ENCODE measurements around the gene CENPV.

The CENPV gene

GRCh38 chr17:16363749-16364536 lies 10.7 kb upstream of the CENPV start:
- ChIA-PET POLR2A (interaction anchor here (0.6 to 2.6 kb wide), 6 partner anchors 11 to 75 kb away, joined by 3 to 10 read pairs (median 5); partner anchors contain the start of genes CENPV, TRPV2 and UBB), CTCF (interaction anchor here (0.6 to 5.7 kb wide), 63 partner anchors 9 to 397 kb away, joined by 3 to 112 read pairs (median 5); partner anchors contain the start of genes CENPV, TRPV2 and UBB)
- DNase-seq (ENCODE audit: extremely low spot score), result peak; percentile 77
- peak; percentile 92 for TF ChIP-seq CTCF (IDR thresholded peaks at IDR 0.05; ENCODE audit: control extremely low read depth, extremely low read depth, low read depth, missing control alignments)

- POLR2A ChIA-PET, result no interaction called here
Observed at GRCh38 chr17:16361874-16362273, 8.6 kb upstream of the CENPV start.

GRCh38 chr17:16358394-16358793 lies 5.1 kb upstream of the CENPV start:
- ChIA-PET CTCF (interaction anchor here (1.4 to 1.7 kb wide), 2 partner anchors 15 to 57 kb away, joined by 3 to 5 read pairs; partner anchors contain the start of gene TRPV2), POLR2A (no interaction called here)

More at GRCh38 chr17:16361874-16362273, 8.6 kb upstream of the CENPV start:
- no peak for TF ChIP-seq CTCF (IDR thresholded peaks at IDR 0.05; ENCODE audit: control extremely low read depth, extremely low read depth, low read depth, missing control alignments)
- CTCF ChIA-PET, result interaction anchor here (2.9 to 5.7 kb wide), 5 partner anchors 13 to 228 kb away, joined by 11 to 112 read pairs (median 22); partner anchors contain the start of gene CENPV
- DNase-seq (ENCODE audit: extremely low spot score), result no peak

GRCh38 chr17:16354585-16354984 lies 1.3 kb upstream of the CENPV start:
- no peak for DNase-seq (ENCODE audit: extremely low spot score)
- POLR2A ChIA-PET, result no interaction called here
- TF ChIP-seq CTCF (IDR thresholded peaks at IDR 0.05; ENCODE audit: control extremely low read depth, extremely low read depth, low read depth, missing control alignments), result no peak
- CTCF ChIA-PET, result interaction anchor here (0.9 to 3.2 kb wide), 4 partner anchors 9 to 167 kb away, joined by 3 to 20 read pairs (median 10); no protein-coding TSS in a partner anchor

More at GRCh38 chr17:16358394-16358793, 5.1 kb upstream of the CENPV start:
- no peak for DNase-seq (ENCODE audit: extremely low spot score)
- TF ChIP-seq CTCF (IDR thresholded peaks at IDR 0.05; ENCODE audit: control extremely low read depth, extremely low read depth, low read depth, missing control alignments), result no peak

- CTCF ChIA-PET, result interaction anchor here (0.6 to 11.0 kb wide), 18 partner anchors 10 to 183 kb away, joined by 3 to 112 read pairs (median 4); partner anchors contain the start of gene TRPV2
- peak; percentile 32 for DNase-seq (ENCODE audit: extremely low spot score)
- POLR2A ChIA-PET, result interaction anchor here (1.4 kb wide), 2 partner anchors 11 to 28 kb away, joined by 5 to 13 read pairs; partner anchors contain the start of gene UBB
Observed at GRCh38 chr17:16352667-16353316, 477 bp downstream of the CENPV start.

More at GRCh38 chr17:16352667-16353316, 477 bp downstream of the CENPV start:
- no peak for TF ChIP-seq CTCF (IDR thresholded peaks at IDR 0.05; ENCODE audit: control extremely low read depth, extremely low read depth, low read depth, missing control alignments)

All from GM10248 (cell line).